Nephron progenitor cell (in vitro differentiated cells): Measurements from ENCODE around the gene ATP7B.

ENCODE experiments used
- DNase-seq: peaks from one replicate; pipeline ENCODE4 v3.0.0; 2021
- H3K27ac Mint-ChIP-seq: 2 replicates; pipeline ENCODE4 v1.8.0; 2021; ENCODE audit warnings: mild to moderate bottlenecking, moderate library complexity, mixed read lengths
- H3K27me3 Mint-ChIP-seq: 2 replicates; pipeline ENCODE4 v1.8.0; 2021; ENCODE audit warnings: mild to moderate bottlenecking, low read depth, mixed read lengths; ENCODE audit not compliant: poor library complexity
- H3K36me3 Mint-ChIP-seq: 2 replicates; pipeline ENCODE4 v1.8.0; 2021; ENCODE audit warnings: low read depth, mixed read lengths
- H3K4me1 Mint-ChIP-seq: 2 replicates; pipeline ENCODE4 v1.8.0; 2021; ENCODE audit warnings: mixed read lengths
- H3K4me3 Mint-ChIP-seq: 2 replicates; pipeline ENCODE4 v1.8.0; 2021; ENCODE audit warnings: mild to moderate bottlenecking, moderate library complexity, mixed read lengths
- H3K9me3 Mint-ChIP-seq: 2 replicates; pipeline ENCODE4 v1.8.0; 2021; ENCODE audit warnings: mild to moderate bottlenecking, moderate library complexity, mixed read lengths
- CTCF ChIP-seq: fragments of 200-600 bp; sonication (generic); IDR thresholded peaks from 2 replicates; pipeline ENCODE4 v1.5.0; 2021; ENCODE audit warnings: antibody characterized with exemption

ATP7B gene

GRCh38 chr13:52005841-52006522 is 5.3 kb downstream of the ATP7B start:
- Mint-ChIP-seq H3K27ac (no peak overlapping the region), H3K4me1 (peaks cover 21% of the 10 kb centered on the region), H3K4me3 (no peak overlapping the region), H3K27me3 (peaks cover 27% of the 10 kb centered on the region), H3K9me3 (peaks cover 4% of the 10 kb centered on the region), H3K36me3 (peaks cover 17% of the 10 kb centered on the region)
- no peak for DNase-seq
- no peak for TF ChIP-seq CTCF

- peaks cover 4% of the 10 kb centered on the region for H3K9me3 Mint-ChIP-seq
- peaks cover 17% of the 10 kb centered on the region for H3K36me3 Mint-ChIP-seq
- TF ChIP-seq CTCF, result no peak
- no peak for DNase-seq
- no peak overlapping the region for H3K4me3 Mint-ChIP-seq
- H3K4me1 Mint-ChIP-seq, result peaks cover 20% of the 10 kb centered on the region
- no peak overlapping the region for H3K27ac Mint-ChIP-seq
- H3K27me3 Mint-ChIP-seq, result peaks cover 15% of the 10 kb centered on the region
Measured at GRCh38 chr13:52004511-52005170, 6.6 kb downstream of the ATP7B start.

- Mint-ChIP-seq H3K4me1 (peaks cover 30% of the 10 kb centered on the region), H3K4me3 (no peak overlapping the region), H3K9me3 (peaks cover 4% of the 10 kb centered on the region), H3K27ac (no peak overlapping the region), H3K36me3 (peaks cover 14% of the 10 kb centered on the region), H3K27me3 (peaks cover 9% of the 10 kb centered on the region)
- DNase-seq, result no peak
- no peak for TF ChIP-seq CTCF
Measured at GRCh38 chr13:52003541-52003940, 7.7 kb downstream of the ATP7B start.

GRCh38 chr13:52002361-52002760 is 8.9 kb downstream of the ATP7B start:
- Mint-ChIP-seq H3K36me3 (peaks cover 10% of the 10 kb centered on the region), H3K27me3 (peaks cover 9% of the 10 kb centered on the region), H3K9me3 (peaks cover 4% of the 10 kb centered on the region), H3K4me3 (no peak overlapping the region), H3K27ac (no peak overlapping the region), H3K4me1 (peaks cover 41% of the 10 kb centered on the region)
- TF ChIP-seq CTCF, result no peak
- DNase-seq, result no peak

- DNase-seq, result no peak
- Mint-ChIP-seq H3K4me1 (peaks cover 53% of the 10 kb centered on the region), H3K9me3 (no peaks in the 10 kb centered on the region), H3K36me3 (peaks cover 3% of the 10 kb centered on the region), H3K27me3 (peaks cover 10% of the 10 kb centered on the region), H3K27ac (no peak overlapping the region), H3K4me3 (peak overlapping the region; percentile 43)
- peak; percentile 73 for TF ChIP-seq CTCF
Measured at GRCh38 chr13:52001120-52001731, 10.0 kb downstream of the ATP7B start.
